Hepatocyte (in vitro differentiated cells): ENCODE data around the gene ST8SIA5. TPM values are rescaled to one million over a fixed set of nuclear protein-coding genes. Genes with fewer than 3 reads are reported as not detected.

Experiments
- DNase-seq: peaks from one replicate; pipeline ENCODE4 v3.0.0-alpha.2; 2016; ENCODE audit warnings: low spot score
- H2AFZ ChIP-seq: fragments of 200-600 bp; sonication (generic); 2 replicates; pipeline ENCODE4 v1.6.0; 2016; ENCODE audit warnings: antibody characterized with exemption, mild to moderate bottlenecking
- H3K27ac ChIP-seq: fragments of 200-600 bp; sonication (generic); 2 replicates; pipeline ENCODE4 v1.5.1; 2016; ENCODE audit warnings: mild to moderate bottlenecking
- H3K27me3 ChIP-seq: fragments of 200-600 bp; sonication (generic); 2 replicates; pipeline ENCODE4 v1.6.1; 2016
- H3K36me3 ChIP-seq: fragments of 200-600 bp; sonication (generic); replicated peaks from 2 replicates; pipeline ENCODE4 v1.5.1; 2016; ENCODE audit warnings: low read depth; ENCODE audit not compliant: insufficient read depth
- H3K4me1 ChIP-seq: fragments of 200-600 bp; sonication (generic); 2 replicates; pipeline ENCODE4 v1.5.1; 2016; ENCODE audit warnings: mild to moderate bottlenecking, moderate library complexity; ENCODE audit not compliant: insufficient read depth
- H3K4me2 ChIP-seq: fragments of 200-600 bp; sonication (generic); 2 replicates; pipeline ENCODE4 v1.6.0; 2016
- H3K4me3 ChIP-seq: fragments of 200-600 bp; sonication (generic); 2 replicates; pipeline ENCODE4 v1.5.1; 2016; ENCODE audit warnings: mild to moderate bottlenecking
- H3K79me2 ChIP-seq: fragments of 200-600 bp; sonication (generic); 2 replicates; pipeline ENCODE4 v1.6.0; 2017; ENCODE audit warnings: mild to moderate bottlenecking
- H3K9me2 ChIP-seq: fragments of 200-600 bp; sonication (generic); replicated peaks from 2 replicates; pipeline ENCODE4 v1.6.0; 2017; ENCODE audit warnings: mild to moderate bottlenecking; ENCODE audit not compliant: insufficient read depth
- H3K9me3 ChIP-seq: fragments of 200-600 bp; sonication (generic); 2 replicates; pipeline ENCODE4 v1.5.1; 2016; ENCODE audit warnings: low read depth, mild to moderate bottlenecking
- H4K20me1 ChIP-seq: fragments of 200-600 bp; sonication (generic); 2 replicates; pipeline ENCODE4 v1.6.0; 2016; ENCODE audit warnings: mild to moderate bottlenecking; ENCODE audit not compliant: insufficient read depth, poor library complexity, severe bottlenecking
- EZH2 ChIP-seq: fragments of 200-600 bp; sonication (generic); IDR thresholded peaks from 2 replicates; pipeline ENCODE4 v1.6.1; 2016; ENCODE audit warnings: antibody characterized with exemption, mild to moderate bottlenecking, borderline replicate concordance
- EZH2phosphoT487 ChIP-seq: fragments of 200-600 bp; sonication (generic); IDR thresholded peaks from one replicate; pipeline ENCODE4 v1.6.1; 2018; ENCODE audit warnings: antibody characterized with exemption, mild to moderate bottlenecking, low read depth, moderate library complexity; ENCODE audit not compliant: unreplicated experiment, severe bottlenecking
- WGBS: methylation state at CpG from one replicate; pipeline ENCODE4 v1.1.6; 2016; ENCODE audit warnings: low lambda C conversion rate; ENCODE audit errors: missing lambda C conversion rate; 5-methylcytosine and 5-hydroxymethylcytosine counted together
- polyA plus RNA-seq: library from polyadenylated mRNA; unstranded; fragments of >200 nt; fragmentation: Nextera tagmentation; extraction: Ambion mirVana; gene quantifications from 2 replicates; pipeline ENCODE4 v1.2.1, GENCODE V29; 2016
- total RNA-seq: library from RNA; depleted of rRNA; stranded (reverse); fragments of >200 nt; gene quantifications from 2 replicates; pipeline ENCODE4 v1.2.3, GENCODE V29; 2014
- TF ChIP-seq, protein P1 (sequence below): fragments of 200-600 bp; sonication (generic); IDR thresholded peaks from 2 replicates; pipeline ENCODE4 v1.5.1; 2016; ENCODE audit warnings: antibody characterized with exemption, mild to moderate bottlenecking; ENCODE audit not compliant: poor library complexity

Gene ST8SIA5
- total and polyA plus RNA-seq, 2 experiments from 2014 or later, result 0.76 TPM; not detected in 1

DNA sequence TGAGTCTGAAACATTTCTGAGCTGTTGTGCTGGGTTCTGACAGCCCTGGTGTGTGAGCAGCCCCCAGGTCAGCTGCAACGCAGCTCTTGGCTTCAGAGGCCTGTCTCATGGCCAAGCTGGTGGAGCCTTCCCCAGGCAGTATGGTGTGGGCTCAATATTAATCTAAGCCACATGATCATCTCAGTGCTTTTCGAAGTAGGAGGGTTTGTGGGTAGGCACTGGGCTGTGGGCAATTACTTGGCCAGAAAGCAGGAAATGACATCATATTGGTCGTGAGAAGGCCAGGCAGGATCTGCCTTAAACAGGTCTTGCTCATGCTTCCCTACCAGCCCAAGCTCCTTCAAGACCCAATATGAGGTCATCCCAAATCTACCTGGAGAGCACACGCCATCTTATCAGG is 126.7 kb downstream of the ST8SIA5 start:
- Histone ChIP-seq H3K79me2 (no peaks in the 10 kb centered on the region), H3K4me3 (no peak overlapping the region), H3K9me2 (no peaks in the 10 kb centered on the region), H4K20me1 (no peaks in the 10 kb centered on the region), H3K36me3 (no peaks in the 10 kb centered on the region), H3K27ac (no peak overlapping the region), H3K9me3 (no peaks in the 10 kb centered on the region), H3K27me3 (peaks cover 4% of the 10 kb centered on the region), H3K4me1 (no peaks in the 10 kb centered on the region), H2AFZ (no peak overlapping the region), H3K4me2 (no peak overlapping the region)
- TF ChIP-seq EZH2phosphoT487, result no peak
- TF ChIP-seq, protein P1, sequence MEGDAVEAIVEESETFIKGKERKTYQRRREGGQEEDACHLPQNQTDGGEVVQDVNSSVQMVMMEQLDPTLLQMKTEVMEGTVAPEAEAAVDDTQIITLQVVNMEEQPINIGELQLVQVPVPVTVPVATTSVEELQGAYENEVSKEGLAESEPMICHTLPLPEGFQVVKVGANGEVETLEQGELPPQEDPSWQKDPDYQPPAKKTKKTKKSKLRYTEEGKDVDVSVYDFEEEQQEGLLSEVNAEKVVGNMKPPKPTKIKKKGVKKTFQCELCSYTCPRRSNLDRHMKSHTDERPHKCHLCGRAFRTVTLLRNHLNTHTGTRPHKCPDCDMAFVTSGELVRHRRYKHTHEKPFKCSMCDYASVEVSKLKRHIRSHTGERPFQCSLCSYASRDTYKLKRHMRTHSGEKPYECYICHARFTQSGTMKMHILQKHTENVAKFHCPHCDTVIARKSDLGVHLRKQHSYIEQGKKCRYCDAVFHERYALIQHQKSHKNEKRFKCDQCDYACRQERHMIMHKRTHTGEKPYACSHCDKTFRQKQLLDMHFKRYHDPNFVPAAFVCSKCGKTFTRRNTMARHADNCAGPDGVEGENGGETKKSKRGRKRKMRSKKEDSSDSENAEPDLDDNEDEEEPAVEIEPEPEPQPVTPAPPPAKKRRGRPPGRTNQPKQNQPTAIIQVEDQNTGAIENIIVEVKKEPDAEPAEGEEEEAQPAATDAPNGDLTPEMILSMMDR, result no peak
- no peak for TF ChIP-seq EZH2
- 81% methylated on average over 4 of the region's 4 CpGs for WGBS
- DNase-seq, result no peak

DNA sequence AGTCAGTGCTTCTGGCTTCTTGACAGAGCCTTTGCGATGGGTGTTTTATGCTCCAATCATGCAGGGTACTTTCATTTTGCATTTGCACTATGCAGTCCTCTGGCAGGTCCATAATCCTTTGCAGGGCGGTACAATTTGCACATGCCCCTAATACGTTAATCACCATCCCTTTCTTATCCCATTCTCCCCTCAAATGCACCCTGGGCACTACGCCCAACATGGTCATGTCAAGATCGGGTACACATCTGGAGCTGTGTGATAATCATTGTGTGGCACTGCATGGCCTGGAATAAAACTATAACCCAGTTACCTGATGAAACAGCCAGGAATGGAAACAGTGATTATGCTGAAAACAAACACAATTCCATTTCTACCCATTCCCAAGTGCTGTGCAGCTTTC is 127.5 kb downstream of the ST8SIA5 start:
- no peak overlapping the region for H3K27ac ChIP-seq
- peaks cover 4% of the 10 kb centered on the region for H3K27me3 ChIP-seq
- H4K20me1 ChIP-seq, result no peaks in the 10 kb centered on the region
- H3K9me3 ChIP-seq, result no peaks in the 10 kb centered on the region
- no peaks in the 10 kb centered on the region for H3K36me3 ChIP-seq
- no peak overlapping the region for H2AFZ ChIP-seq
- TF ChIP-seq EZH2phosphoT487 (no peak), EZH2 (no peak)
- TF ChIP-seq, protein P1, result no peak
- no peaks in the 10 kb centered on the region for H3K9me2 ChIP-seq
- no peaks in the 10 kb centered on the region for H3K79me2 ChIP-seq
- H3K4me3 ChIP-seq, result no peak overlapping the region
- H3K4me1 ChIP-seq, result no peaks in the 10 kb centered on the region
- no peak for DNase-seq
- no peak overlapping the region for H3K4me2 ChIP-seq
- WGBS, result 91% methylated on average over 5 of the region's 5 CpGs

DNA sequence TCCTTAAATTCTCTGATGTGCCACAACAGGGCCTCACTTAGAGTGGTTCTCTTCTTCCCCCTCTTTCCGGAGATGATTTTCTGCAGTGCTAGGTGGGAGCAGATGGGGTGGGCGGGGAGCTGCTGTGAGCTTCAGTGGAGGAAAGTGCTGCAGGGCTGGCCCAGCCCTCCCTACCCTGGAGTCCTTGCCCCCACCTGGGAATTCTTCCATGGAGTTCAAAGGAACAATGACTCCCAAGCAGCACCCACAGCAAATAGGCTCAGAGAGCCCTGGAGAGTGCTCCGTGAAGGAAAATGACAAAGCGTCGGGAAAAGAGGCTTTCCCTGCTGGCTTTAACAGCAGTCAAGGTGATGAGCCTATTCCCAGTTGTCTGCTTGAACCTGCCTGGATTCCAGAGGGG is 128.6 kb downstream of the ST8SIA5 start:
- H3K4me1 ChIP-seq, result no peaks in the 10 kb centered on the region
- H2AFZ ChIP-seq, result no peak overlapping the region
- H3K27ac ChIP-seq, result no peak overlapping the region
- H3K4me2 ChIP-seq, result no peak overlapping the region
- no peaks in the 10 kb centered on the region for H4K20me1 ChIP-seq
- H3K9me2 ChIP-seq, result no peaks in the 10 kb centered on the region
- no peaks in the 10 kb centered on the region for H3K79me2 ChIP-seq
- H3K27me3 ChIP-seq, result peaks cover 4% of the 10 kb centered on the region
- no peak overlapping the region for H3K4me3 ChIP-seq
- TF ChIP-seq, protein P1, result no peak
- no peak for TF ChIP-seq EZH2phosphoT487
- TF ChIP-seq EZH2, result no peak
- no peaks in the 10 kb centered on the region for H3K36me3 ChIP-seq
- no peak for DNase-seq
- 79% methylated on average over 5 of the region's 5 CpGs for WGBS
- H3K9me3 ChIP-seq, result no peaks in the 10 kb centered on the region

DNA sequence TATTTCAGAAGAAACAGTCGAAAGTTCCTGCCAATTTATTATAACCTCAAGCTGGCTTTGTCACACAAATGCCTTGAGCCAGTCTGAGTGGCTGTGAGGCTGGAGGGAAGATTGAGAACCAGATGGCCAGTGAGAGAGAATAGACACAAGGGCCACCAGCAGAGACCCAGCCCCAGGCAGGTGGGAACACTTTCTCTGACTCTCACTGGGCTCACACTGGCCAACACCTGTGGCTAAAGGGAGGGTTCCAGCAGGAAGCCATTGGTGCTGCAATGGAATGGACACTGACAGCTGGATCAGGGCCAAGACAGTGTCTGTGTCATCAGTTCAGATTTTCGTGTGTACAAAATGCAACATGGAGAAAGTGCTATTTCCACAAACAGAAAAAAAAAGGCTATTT is 129.7 kb downstream of the ST8SIA5 start:
- TF ChIP-seq EZH2phosphoT487, result no peak
- no peak for TF ChIP-seq EZH2
- TF ChIP-seq, protein P1, result no peak
- H3K27ac ChIP-seq, result no peak overlapping the region

More for the DNA sequence above, 129.7 kb downstream of the ST8SIA5 start:
- H3K9me3 ChIP-seq, result no peaks in the 10 kb centered on the region
- H3K9me2 ChIP-seq, result no peaks in the 10 kb centered on the region
- H3K36me3 ChIP-seq, result no peaks in the 10 kb centered on the region
- H3K4me3 ChIP-seq, result no peak overlapping the region
- no peak overlapping the region for H2AFZ ChIP-seq
- no peaks in the 10 kb centered on the region for H3K4me1 ChIP-seq
- 87% methylated on average over 2 of the region's 2 CpGs for WGBS
- H3K27me3 ChIP-seq, result peaks cover 4% of the 10 kb centered on the region
- H3K4me2 ChIP-seq, result no peak overlapping the region
- no peaks in the 10 kb centered on the region for H3K79me2 ChIP-seq
- no peak for DNase-seq
- H4K20me1 ChIP-seq, result no peaks in the 10 kb centered on the region
